ENCODE data around the gene DIPK1B.
A peak's percentile ranks its signal among the peaks of the same experiment; 100 is the strongest.

The DIPK1B gene

DNA sequence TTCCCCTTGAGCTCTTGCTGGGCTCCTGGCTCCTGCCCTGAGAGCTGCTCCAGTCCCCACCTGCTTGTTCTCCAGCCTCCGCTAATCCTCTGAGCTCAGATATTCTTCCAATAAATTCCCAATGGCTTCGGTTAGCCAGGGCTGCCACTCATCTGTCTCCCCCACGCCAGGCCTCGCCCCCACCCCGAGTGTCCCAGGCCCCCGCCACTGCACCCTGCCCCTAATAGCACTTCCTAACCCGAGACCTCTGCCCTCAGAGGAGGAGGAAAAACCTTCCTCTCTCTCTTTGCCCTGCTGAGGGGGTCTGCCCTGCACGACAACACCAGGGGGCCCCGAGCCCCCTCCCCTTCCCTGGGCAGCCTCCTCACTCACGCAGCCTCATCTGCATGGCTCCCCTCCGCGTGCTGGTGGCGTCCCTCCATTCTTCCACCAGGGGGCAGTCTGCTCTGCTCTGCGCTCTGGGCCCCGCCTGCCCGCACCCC lies 57.4 kb downstream of the DIPK1B start:
- peak; percentile 34 for DNase-seq (ENCODE audit: low read depth)

DNA sequence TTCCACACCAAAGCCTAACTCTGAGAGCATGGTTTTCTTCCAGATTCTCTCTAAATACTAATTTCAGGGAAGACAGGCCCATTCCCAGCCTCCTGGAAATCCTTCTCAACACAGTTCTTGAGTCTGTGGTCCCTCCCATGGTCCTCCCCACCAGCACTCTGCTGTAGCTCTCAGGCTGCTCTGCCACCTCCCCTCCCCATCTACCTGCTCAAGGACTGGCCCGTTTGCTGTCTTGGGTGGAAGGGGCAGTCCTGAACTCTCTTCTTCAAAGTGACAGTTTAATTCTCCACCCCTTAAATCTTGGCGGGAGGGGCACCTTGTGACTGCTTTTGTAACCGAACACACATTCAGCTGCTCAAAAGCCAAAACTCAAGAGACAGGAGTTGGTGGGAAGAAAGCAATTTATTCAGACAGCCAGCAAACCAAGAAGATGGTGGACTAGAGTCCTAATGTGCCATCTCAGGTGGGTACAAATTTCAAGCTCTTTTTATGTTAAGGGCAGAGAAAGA lies 59.6 kb downstream of the DIPK1B start:
- no peak for DNase-seq (ENCODE audit: low read depth)

DNA sequence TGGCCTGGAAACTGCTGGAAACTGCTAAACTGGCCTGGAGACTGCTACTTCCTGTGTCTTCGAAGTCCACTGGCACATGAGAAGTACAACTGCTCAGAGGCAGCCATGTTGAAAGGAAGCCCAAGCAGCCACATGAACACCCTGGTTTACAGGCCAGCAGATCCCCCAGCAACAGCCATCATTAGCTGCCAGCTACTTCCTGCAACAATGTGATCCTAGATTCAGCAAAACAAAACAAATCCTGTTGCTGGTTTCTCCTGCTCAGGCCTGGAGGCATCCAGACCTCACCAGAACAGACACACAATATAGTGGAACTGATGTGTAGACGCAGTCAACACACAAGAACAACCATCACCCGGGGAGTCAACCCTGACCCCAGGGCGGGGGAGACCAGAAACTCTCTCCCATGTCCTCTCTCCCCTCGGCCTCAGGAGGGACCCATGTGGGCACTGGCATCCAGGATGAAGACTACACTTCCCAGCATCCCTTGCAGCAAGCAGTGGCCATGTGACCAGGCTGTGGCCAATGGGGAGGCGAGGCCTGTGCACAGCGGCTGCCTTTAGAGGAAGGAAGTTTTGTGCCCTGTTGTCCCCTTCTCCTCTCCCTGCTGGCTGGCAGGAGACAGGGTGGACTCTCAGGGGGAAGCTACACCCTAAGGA lies 61.1 kb downstream of the DIPK1B start:
- DNase-seq (ENCODE audit: low read depth): peak; percentile 46

All from ELR (cell line).